HG02981 (cell line): ENCODE measurements around the gene CSRP2.

Experiments
- ATAC-seq: cut with Tn5 transposase; IDR thresholded peaks from one replicate; pipeline ENCODE4 v1.9.1; 2021; ENCODE audit warnings: mild to moderate bottlenecking, moderate library complexity; ENCODE audit not compliant: unreplicated experiment

Gene CSRP2

DNA sequence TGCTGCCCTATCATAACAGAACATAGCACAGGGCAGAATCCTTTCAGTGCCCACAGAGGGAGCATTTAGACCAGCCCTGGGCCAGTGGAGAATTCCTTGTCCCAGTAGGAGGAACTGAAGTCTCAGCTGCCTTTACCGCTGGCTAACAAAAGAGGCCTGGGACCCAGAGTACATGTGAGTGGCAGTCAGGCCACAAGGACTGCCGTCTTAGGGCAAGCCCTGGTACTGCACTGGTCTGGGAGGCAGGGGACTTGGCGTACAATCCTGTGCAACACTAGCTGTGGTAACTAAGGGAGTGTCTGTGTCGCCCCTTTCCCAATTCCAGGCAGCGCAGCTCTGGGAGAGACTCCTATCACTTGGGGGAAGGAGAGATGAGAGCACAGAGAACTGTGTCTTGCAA lies 17.0 kb upstream of the CSRP2 start:
- ATAC-seq: no peak

DNA sequence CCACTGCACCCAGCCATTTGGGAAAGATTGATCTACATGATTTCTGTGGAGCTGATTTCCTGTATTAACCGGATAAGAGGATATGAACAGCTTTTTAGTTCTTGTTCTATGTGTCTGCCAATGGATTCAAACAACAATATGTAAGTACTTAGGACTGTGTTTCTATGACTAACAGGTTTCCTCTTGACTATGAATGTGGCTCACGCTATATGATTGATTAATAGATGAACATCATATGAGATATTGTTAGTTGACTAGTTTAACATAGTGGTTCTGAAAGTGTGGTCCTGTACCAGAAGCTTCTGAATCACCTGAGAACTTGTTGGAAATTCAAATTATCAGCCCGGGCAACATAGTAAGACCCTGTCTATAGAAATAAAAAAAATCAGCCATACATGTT lies 12.8 kb upstream of the CSRP2 start:
- ATAC-seq: no peak

DNA sequence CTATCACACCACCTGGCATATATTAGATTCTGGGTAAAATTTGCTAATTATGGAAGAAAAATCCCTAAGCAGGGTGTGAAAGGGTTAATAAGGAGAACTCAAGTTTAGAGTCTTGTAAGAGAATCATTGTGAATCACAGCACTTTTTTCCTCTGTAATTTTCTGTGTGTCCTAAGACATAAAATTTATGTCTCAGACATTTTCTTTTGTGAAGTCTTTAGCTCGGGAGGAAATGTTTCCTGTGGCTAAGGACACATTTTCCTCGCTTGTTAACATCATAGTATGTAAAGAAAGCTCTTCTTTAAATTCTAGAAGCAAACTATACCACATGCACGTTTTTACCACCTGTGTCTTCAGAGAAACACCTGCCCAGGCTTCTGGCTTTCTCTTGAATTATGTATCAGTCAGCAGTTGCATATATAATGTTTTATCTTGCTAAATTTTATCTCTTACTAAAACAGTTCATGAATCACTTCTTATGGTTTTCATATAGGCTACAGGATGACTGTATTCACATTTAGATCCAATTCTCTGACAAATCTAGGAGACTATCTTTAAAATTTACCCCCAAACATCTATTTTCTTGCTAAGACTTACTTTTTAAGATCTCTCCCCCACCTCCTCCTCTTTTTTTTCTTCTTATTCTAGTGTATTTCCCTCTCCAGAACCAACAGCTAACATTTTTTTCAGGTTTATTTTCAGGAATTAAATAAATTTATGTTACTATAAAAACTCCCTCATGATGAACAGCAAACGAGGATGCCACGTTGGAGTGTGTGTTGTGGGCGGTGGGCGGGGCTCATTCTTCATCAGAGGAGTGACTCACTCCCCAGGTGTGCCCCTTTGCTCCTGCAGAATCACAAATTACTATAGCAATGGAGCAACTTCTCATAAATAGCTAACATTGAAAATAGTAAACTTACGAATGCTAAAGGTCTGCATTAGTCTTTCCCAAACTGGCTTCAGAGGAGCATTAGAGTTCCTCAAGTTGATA lies 11.6 kb upstream of the CSRP2 start:
- ATAC-seq: no peak

DNA sequence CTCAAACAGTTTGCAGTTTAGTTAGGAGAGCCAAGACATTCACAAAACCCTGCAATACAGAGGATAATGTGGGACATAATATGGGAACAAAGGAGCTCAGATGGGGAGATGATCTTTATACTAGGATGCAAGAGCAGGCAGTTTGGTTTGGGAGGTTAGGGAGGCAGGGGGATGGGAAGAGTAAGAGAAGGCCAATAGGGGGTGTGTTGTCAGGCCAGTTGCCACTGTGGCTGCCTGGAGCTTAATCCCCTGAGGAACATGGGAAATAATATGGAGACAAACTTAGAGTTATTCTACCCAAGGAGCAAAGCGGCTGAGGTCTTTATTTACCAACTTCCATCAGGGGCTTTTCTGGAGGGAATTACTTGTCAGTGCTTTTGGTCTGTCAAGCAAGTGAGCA lies 10.0 kb upstream of the CSRP2 start:
- ATAC-seq: no peak

DNA sequence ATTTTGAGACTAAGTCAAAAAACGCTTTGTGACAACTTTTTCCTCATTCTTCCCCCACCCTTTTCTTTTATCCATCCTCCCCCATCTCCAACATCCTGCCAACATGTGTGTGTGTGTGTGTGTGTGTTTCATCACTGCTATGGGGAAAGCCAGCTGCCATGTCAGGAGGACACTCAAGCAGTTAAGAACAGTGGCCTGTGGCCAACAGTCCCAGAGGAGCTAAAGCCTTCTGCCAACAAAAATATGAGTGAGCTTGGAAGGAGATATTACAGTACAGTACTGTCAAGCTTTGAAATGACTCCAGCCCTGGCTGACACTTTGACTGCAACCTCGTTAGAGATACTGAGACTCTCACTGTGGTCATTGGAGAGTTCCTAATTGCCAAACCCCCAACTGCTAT lies 5.0 kb upstream of the CSRP2 start:
- no peak for ATAC-seq

DNA sequence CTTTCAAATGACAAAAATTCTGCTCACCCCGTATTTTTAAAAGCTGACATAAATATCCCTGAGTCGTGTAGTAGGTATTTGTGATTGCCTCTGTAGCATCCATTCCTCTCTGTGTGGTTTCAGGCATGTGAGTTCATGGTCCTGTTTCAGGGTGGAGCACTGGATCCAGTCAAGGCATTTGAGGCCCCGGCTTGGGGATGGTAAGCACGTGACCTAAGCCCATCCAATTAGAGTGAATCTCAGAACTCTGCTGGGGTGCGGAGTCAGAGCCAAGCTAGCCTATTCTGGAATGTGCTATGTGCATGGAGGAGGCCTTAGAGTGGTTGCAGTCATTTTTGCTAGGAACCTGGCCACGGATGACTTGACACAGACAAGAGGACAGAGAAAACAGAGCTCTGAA lies 4.3 kb upstream of the CSRP2 start:
- no peak for ATAC-seq

DNA sequence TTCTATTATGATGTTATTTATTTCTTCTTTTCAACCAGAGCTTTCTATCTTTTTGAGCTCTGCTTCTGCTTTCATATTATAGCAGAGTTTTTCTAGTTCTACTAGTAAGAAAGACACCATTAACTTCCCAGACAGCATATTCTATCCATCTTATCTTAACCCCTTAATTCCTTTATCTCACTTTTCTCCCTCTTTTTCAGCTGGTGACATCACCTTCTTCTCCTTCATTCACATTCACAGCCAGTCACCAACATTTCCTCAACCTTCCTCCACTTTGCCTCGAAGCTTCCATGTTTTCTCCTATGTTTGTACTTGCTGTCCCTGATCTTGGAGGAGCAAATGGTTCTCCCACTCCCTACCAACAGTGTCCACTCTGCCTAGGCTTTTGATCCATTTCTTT lies 3.5 kb upstream of the CSRP2 start:
- no peak for ATAC-seq

DNA sequence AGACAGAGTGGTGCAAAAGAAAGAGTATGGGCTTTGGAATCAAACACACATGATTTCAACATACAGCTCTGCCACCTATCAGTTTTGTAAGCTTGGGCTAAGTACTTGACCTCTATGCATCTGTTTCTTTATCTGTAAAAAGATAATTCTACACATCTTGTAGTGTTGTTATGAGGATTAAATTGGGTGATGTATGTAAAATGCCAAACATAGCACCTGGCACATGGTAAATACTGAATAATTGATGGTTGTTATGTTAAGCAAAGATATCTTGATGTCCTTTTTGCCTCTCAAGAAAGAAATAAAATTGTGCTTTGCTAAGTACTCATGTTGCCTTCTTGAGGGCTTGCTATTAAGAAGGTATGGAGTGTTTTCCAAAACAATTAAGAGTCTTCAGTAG lies 2.3 kb upstream of the CSRP2 start:
- no peak for ATAC-seq

DNA sequence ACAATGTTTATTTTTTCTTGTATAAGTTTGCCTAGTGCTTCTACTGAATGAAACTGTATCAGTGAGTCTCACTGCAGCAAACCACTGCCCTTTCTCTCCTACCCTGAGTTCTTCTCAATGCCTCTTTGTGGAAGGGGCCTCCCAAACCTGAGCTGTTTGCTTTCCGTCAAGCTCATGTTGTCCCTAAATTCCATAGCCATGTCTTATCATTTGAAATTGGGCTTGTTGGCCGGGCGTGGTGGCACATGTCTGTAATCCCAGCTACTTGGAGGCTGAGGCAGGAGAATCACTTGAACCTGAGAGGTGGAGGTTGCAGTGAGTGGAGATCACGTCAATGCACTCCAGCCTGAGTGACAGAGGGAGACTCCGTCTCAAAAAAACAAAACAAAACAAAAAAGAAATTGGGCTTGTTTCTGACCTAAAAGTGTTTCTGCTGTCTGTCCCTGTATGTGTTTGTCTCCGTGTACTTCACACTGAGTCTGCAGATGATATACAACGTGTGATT lies 1.8 kb upstream of the CSRP2 start:
- ATAC-seq: no peak

DNA sequence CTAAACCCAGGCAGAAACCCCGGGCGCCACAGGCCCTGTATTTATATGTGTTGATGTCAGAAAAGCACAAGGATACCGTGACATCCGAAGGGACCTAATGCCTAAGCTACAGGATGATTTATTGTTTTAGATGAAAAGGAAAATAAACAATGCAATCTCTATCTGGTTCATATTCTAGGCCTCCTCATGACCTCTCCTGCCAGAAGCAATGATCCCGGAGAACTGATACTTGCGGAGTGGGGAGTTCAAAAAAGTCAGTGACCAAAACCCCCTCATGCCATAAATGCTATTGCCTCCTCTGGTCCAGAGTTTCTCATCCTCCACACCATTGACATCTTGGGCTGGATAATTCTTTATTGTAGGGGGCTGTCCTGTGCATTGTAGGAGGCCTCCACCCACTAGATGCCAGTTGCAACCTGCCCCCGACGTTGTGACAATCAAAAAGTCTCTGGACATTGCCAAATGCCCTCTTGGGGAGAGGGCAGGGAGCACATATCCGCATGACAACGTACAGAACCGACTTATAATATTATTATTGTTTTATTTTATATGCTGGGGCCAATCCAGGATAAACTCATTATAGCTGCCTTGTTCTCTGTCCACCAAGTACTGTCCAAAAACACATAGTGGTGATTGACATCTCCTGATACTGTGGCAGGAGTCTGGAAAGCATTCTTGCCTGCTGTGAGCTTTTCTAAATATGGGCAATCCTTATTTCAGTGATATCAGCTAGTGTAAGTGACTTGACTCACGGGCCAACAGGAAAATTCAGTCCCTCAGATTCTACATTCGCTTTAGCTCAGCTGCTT lies 1.1 kb upstream of the CSRP2 start:
- ATAC-seq: no peak

DNA sequence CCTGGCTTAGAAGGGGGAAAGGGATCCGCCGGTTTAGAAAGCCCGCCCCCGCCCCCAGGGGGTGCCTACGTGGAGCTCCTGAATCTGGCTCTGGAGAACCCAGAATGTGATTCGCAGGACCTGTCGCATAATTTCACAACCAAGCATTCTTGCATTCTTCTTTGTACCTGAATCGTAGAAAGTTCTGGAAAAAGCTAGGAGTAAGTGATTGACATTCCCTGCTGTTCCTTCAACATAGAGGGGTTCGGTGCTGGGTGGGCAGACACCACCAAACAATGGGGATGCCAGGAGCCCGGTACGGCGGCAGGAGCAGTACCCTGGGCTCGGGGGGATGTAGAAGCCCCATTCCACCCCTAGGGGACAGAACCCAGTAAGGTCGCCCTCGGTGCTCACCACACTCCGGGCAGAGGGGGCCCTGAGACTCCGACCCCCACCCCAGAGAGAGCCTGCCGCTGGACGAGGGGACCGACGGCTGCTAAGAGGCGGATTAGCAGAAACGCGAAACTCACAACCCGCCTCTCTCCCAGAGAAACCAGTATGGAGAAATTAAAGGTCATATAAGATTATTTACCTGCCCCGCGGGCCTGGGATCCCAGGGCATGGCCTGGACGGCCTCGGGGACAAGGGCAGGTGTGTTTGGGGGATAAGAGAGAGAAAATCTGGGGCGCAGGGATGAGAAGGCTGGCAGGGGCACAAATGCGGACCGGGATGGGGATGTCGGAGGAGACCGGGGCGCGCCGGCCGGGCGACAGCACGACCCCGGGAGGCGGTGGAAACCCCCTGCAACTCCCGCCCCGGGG lies 520 bp downstream of the CSRP2 start:
- ATAC-seq: peak; percentile 64

DNA sequence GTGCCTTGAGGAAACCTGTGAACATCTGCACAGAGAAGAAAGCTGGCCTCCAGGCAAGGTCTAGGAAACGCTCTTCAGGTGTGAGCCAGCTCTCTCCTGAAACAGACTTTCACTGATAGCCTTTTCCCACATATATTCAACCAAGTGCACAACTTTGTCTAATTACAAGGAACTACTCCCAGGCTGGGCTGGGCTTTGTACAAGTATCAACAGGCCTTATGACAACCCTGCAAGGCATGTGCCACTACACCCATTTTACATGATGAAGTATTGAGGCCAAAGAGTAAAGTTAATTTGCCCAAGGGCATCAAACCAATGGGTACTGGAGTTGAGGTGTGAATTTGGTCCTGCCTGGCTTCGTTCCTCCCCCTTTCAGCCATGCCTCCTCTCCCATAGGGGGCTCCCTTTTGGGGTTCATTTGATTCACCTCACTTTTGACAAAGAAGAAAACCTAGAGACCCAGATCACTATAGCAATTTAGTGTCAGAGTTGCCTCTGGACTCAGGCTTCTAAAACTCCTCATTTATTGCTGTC lies 2.1 kb downstream of the CSRP2 start:
- ATAC-seq: no peak

DNA sequence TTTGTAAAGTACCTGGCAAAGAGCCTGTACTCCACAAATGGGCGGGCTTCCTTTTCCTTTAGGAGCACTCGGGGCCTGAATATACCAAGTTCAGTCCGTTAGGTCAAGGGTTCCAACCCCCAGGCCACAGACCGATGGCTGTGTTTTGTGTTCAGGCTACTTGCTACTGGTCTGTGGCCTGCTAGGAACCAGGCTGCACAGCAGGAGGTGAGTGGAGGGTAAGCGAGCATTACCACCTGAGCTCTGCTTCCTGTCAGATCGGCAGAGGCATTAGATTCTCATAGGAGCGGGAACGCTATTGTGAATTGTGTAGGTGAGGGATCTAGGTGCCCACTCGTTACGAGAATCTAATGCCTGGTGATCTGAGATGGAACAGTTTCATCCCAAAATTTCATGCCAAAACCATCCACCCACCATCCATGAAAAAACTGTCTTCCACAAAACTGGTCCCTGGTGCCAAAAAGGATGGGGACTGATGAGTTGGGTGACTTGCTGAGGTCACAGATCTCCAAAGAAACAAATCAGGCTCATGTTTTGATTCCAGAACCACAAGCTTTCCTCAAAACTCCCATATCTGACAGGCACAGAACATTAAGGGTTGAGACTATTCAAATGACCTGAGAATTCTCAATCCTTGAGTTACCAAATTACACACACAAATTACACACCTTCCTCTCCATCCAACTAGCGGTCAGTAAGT lies 4.2 kb downstream of the CSRP2 start:
- no peak for ATAC-seq

DNA sequence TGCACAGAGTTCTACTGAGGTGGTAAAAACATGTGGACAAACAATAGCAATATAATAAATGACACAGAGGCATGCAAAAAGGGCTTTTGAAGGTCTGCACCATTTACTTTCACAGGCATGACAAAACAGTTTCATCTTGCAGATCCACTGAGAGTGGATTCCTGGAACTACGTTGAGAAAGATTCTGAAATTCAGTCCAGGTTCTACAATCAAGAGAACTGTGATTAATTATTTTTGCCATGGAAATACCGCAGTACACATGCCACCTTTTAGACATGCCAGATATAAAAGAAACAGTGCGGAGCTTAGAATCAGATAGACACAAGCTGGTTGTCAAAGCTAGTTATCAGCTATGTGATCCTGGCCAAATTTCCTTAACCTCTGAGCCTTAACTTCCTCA lies 4.8 kb downstream of the CSRP2 start:
- ATAC-seq: no peak

DNA sequence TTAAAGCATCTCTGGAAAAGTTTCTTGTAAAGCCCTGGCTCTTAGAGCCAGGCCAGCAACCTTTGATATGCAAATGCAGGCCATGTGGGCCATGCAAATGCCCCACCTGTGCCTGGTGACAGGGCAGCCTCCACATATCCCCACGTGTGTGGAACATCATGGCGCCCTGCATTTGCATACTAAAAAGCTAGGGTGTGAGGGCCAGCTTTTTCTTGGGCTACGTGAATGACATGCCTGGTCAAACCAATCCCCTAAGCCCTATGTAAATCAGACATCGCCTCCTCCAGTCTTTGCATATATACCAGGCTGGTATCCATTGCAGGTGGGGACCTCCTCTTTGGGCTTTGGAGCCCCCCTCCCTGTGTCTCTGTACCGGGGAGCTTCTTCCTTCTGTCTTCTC lies 6.4 kb downstream of the CSRP2 start:
- no peak for ATAC-seq

DNA sequence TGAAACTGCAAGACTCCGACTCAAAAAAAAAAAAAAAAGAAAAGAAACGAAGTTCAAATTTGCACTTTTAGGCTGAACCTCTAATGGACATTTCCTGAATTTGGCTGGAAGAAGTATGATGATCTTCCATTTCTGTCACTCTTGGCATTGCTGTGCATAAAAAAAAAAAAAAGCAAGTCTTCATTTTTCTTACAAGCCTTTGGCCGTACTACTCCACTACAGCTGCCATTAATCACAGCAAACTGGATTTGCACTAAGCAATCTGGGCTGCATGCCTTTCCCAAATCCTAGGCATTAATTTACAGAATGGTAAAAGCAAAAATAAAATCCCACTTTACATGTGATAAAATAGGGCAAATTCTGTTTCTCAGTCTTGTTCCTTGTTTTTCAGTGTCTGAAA lies 7.1 kb downstream of the CSRP2 start:
- no peak for ATAC-seq

DNA sequence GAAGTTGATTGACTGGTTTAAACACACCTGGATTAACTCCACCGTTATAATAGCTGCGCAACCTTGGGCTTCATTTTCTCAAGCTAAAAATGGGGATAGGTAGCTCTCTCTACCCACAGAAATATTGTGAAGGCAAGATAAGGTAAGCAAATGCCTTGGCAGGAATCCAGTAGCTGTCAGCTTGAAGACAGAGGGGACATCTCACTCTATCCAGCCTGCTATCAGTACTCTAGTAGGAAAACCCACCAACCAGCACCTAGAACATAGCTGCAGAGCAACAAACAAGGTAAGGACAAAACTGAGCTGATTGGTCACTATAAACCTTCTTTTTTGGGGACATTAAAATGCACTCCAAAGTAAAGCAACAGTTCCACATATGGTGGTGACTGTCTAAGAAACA lies 7.7 kb downstream of the CSRP2 start:
- ATAC-seq: no peak

DNA sequence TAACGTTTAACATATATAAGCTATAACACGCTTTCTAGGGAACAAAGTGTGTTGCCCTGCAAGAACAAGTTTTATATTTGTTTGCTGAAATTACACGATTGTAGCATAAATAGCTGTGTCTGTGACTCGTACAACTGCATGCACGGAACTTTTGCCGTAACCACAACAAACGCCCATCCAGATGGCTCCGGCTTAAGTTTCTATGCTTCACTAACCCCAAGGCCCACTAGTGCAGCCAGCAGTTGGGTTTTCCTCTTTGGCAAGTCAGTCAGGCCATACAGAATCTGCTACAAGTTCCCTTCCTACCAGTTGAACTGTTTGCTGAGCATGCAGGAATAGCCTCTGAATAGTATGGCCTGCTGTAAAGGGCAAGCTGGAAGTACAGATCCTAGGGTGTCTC lies 12.1 kb downstream of the CSRP2 start:
- ATAC-seq: peak; percentile 36

DNA sequence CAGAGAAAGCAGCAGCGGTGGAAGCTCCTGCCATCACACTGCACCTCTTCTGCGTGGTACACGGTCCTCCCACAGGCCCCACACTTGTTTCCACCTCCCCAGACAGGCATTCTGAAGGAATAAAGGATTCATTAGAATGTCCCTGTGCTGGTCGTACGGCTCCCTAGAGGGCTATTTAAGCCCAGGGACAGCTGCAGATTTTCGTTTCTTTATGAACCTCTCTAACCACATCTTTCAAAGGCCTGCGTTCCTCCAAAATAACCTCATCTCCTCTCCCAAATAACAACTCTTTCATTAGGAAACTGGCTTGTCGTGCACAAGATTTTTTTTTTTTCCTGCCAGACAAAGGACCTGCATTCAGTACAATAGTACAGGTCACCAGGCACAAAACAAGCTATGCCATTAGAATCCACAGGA lies 12.7 kb downstream of the CSRP2 start:
- no peak for ATAC-seq

DNA sequence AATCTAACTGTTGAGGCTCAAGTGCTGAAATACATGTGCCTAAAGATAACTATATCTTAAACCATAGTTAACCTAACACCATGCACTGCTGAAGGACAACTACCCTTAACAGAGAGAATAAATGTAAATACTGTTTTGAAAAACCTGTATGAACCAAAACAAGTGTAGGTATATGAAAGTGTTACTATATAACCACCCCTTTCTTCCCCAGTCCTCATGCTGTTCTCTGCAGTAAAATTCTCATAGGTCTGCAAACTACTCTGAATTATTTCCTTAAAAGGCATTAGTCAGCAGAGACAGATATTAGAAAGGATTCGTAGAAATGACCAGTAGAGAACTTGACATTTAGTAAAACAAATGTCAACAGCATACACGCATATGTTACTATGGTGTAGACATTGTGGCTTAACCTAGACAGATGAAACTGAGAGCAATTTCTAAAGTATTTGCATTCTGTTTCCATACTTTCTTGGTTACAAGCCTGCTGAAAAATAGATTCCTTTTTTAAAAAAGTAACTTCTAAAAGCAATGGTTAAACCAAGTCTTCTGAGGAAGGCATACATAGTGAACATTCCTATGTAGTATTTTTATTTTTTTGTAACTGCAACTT lies 13.9 kb downstream of the CSRP2 start:
- peak; percentile 84 for ATAC-seq
